HG03175 (cell line): Measurements from ENCODE around the gene ENAH.

Source experiments
- ATAC-seq: cut with Tn5 transposase; IDR thresholded peaks from one replicate; pipeline ENCODE4 v1.9.1; 2021; ENCODE audit warnings: mild to moderate bottlenecking, moderate library complexity; ENCODE audit not compliant: unreplicated experiment

Gene ENAH

DNA sequence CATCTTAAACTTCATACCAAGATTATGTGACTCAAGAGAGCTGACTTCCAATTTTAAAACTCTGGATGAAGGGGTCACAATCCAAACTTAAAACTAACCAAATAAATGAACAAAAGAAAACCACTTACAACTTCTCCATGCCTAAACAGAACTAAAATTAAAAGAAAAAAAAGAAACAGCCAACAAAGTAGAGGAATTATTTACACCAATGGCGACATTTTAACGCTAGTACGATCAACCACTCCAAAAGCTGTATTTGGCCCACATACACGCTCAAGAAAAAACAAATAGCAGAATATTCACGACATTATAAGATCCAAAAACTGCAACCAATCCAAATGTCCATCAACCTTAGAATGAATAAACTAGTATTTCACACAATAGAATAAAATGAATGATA, 42.4 kb downstream of the ENAH start:
- ATAC-seq: no peak

DNA sequence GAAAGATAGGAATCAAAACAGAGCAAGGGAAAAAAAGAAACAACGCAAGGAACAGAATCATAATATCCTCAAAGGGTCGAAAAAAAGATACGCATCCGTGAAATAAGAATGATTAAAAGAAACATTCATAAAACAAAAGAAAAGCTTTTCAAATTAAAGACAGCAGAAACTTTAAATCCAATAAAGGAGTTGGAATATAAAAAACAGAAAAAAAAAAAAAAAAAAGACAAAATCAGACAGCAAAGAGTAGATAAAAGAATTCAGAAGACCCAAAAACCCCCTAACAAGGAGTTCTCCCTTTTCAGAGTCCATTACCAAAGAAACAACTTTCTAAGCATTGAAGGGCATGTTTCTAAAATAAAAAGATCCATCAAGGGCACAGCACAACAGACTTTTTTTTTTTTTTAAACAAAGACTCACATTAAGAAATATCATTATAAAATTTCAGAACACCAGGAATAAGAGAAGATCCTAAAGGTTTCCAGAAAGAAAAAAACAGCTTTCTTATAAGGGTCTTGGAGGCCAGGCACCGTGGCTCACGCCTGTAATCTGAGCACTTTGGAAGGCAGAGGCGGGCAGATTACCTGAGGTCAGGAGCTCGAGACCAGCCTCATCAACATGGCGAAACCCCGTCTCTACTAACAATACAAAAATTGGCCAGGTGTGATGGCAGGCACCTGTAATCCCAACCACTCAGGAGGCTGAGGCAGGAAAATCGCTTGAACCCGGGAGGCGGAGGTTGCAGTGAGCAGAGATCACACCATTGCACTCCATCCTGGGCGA, 44.7 kb downstream of the ENAH start:
- no peak for ATAC-seq

DNA sequence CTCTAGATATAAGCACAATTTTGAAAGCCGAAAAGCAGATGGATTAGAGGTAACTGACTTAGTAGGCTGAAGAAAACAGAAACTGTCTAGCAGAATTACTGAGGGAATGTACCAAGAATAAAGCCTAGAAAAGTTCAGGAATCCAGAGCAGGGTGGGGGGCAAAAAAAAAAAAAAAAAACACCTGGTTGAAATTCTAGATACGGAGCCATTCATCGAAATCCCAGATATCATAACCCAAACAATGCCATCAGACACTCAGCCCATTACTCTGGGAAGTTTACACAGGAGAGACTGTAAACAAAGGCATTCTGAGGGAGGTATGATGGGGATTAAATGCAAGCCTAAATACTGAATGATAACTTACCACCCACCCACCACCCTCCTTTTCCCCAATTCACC, 45.6 kb downstream of the ENAH start:
- ATAC-seq: no peak

DNA sequence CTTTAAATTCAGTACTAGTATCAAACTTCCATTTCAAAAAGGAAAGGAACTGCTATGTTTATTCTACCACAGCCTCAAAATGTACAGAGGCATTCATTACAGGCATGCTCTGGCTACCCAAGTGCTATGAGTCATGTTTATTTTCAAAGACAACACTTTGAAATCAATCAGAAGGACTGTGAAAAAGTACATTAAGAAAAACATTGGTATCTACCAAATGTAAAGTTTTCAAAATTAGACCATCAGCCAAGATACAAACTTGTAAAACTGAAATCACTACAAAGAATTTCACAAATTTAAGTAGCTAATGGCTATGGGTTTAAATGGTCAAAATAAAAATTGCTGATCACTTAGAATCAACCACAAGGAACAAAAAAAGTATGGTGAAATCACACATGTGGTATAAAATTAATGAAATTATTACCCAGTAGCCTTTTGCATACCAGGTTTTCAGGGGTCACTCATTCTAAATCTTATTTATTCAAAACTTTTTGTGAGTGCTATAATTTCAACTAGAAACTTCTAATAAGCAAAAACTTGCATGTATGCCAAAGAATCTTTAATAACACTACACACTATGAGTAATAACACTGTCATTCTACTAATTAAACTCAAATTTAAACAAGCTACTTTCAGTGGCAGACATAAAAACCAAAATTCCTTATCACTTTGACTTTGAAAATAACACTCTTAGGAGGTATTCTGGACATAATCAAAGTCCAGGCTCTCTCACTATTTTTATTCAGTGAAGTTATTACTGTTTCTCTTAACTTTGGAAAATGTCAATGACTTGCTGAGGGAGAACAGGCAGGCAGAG, 49.2 kb downstream of the ENAH start:
- no peak for ATAC-seq

DNA sequence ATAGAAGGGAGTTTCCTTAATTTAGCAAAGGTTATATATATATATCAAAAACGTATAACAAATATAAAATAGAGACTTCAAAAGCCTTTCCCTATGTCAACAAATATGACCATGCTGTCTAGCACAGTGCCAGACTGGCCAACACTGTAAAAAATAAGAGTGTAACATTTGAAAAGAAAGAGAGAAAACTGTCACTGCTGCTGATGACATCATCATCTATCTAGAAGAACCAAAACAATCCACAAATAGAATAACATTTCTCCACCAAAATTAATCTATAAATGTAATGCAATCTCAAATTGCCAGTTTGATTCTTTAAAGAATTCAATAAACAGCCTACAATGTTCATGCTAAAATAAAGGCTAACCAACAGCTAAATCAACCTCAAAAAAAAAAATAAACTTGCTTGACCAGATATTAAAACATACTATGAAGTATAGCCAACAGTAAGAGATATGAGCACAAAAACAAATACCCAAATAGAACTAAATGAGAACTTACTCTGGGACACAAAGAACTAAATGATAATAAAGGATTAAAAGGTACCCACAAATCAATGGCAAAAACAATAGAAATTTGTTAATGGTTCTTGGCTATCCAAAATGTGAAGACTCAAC, 50.2 kb downstream of the ENAH start:
- ATAC-seq: no peak

DNA sequence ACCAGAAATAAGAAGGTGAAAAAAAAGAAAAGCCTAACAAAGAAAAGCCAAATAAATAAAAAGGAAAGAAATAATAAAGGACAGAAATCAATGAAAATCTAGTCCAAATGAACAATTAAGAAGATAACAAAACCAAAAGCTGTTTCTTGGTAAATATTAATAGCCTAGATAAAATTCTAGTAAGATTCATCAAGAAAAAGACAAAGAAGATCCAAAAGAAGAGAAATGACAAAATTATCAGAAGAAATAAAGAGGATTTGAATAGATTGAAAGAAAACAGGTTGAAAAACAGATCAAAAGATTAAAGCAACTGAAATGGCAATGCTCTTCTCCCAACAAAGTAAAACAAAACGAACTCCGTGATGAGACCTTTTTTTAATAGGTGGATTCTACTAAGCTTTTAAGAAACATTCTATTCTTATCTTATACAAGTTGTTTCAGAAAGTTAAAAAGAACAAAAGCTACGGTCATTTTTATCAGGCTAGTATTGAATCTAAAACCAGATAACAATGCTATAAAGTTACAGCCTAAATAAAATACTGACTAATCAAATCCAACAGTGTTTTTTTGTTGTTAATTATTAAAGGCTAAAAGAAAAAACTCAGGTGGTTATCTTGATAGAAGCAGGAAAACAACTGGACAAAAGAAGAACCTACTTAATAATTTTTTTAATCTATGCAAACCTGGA, 50.9 kb downstream of the ENAH start:
- ATAC-seq: no peak

- ATAC-seq: no peak
Observed at GRCh38 chr1:225598847-225599246, 54.1 kb downstream of the ENAH start.

DNA sequence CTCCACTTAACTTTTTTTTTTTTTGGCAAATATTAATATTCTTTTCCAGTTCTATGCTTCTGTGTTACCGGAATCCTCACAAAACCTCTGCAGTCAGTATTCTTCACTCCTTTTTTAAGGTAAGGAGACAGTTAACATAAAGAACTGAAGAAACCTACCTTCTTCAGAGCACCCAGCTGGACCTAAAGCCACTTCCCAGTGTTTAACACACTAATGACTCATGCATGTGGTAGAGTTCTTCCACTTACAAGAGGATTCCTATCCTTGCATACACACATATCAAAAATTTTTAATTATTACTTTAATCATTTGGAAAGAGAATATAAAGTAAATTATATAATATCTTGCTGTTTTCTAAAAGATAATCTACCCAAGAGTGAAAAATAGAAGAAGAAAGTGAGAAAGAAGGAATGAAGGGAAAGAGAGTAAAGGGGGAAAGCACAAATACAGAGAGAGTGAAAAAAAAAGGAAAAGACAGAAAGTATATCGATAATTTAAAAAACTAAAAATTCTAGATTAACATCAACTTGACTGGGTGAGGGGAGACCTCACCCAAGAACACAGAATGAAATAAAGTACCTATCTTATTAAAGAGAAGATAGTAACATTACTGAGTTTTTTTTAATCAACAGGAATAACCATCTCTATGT, 54.9 kb downstream of the ENAH start:
- ATAC-seq: no peak

DNA sequence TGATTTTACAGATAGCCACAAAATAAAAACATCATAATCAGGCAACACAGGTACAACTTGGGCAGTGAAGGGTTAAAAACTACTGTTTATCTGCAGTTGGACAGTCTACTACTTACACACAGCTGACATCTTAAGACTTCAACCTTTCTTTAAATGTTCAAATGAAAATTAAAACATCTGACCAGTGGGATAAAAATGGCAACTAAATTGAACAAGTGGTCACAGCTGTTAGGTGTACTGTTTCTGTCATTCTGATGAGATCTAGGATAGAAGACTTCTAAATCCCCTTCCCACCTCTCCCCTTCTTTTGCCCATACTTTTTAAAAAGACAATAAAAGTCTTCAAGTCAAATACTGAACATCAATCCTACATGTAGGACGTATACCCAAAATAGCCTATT, 56.2 kb downstream of the ENAH start:
- no peak for ATAC-seq

DNA sequence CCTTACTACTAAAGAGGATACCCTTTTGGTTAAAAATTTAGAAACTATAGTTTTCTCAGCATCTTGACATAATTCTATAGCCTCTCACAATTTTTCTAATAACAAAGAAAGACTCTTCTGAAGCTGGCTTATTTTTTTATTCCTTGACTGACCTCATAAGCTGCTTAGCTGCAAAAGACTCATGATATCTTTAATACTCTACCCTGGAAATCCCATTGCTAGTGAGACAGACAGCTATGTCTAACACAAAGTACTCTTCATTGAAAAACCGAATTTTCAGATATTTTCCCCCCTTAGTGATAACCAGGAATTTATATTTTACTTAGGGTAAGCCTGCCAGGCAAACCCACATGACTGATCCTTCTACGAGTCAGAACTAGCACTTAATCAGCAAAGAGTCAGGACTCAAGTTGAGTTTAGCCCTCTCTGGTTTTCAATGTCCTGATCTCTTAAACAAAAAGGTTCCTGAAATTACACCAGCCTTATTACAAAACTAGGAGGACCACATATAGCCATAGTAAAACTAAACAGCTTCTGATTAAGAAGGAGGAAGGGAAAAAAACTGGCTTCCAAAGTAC, 56.9 kb downstream of the ENAH start:
- no peak for ATAC-seq

DNA sequence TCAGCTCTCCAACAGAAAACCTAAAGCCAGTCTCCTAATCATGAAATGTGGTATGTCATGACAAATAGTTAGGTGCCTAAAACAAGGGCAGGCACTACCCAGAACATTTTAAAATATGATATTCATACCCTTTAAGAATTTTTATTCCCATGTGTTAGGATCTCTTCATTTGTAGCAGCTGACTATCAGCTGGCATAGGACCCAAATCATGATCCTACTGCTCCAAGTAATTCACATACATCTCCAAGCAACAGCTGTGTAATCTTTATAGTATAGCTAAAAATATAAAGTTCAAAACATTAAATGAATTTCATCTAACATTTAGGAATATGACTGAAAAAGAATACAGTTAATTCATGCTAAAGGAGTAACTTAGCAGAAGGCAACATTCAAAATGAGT, 57.5 kb downstream of the ENAH start:
- ATAC-seq: no peak

- no peak for ATAC-seq
Observed at GRCh38 chr1:225593414-225593813, 59.5 kb downstream of the ENAH start.

DNA sequence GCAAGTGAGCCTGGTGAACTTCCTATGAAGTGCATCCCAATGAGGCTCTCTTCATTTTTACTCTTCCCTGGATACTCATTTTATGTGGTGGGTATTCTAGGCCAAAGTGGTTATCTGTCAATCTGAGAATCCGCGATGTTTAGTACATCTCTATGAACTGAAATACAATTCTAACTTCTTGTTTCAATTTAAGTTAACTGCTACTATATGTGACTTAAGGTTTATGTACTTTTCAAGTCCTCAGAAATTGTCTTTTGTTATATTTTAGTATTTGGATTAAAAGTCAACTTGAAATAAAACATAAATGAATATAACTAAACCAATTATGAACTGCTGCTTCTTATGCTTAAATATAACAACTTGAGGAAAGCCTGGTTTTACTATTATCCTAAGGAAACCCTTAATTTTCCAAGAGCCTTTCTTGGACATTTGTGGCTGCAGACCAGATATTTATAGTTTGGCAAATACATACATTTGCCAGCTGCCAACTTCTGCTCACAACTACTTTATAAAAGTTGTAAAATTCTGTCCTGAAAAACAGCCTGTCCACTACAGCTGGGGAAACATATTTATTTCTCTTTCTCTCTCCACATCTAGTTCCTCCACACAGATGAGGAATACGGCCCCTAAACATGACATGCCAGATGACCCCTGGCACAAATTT, 60.4 kb downstream of the ENAH start:
- ATAC-seq: no peak

GRCh38 chr1:225587310-225587709, 65.6 kb downstream of the ENAH start:
- ATAC-seq: no peak

GRCh38 chr1:225581186-225581585, 71.7 kb downstream of the ENAH start:
- no peak for ATAC-seq

GRCh38 chr1:225580238-225581099, 72.5 kb downstream of the ENAH start:
- no peak for ATAC-seq

DNA sequence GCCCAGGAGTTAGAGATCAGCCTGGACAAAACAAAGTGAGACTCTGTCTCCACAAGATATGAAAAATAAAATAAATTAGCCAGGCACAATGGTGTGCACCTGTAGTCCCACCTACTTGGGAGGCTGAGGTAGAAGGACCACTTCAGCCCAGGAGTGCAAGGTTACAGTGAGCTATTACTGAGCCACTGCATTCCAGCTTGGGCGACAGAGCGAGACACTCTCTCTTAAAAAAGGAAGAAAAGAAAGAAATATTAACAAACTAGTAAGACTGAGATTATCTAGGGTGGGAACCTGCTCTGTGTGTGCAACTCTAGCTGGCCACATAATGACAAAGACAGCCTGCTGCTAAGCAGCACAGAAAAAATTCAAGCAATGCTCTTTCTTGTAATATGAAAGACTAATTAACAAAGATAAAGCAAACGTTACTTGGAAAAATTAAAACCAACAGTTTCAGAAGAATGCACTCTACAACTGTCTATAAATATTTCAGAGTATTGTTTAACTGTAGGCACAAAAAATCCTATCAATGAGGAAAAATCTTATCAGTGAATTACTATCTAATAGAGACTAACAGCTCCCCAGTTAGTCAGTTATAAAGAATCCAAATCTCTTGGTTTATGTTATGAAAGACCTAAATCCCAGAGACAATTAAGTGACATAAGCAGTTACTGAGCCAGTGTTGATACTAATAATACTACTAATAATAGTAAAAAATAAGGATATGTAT, 74.5 kb downstream of the ENAH start:
- no peak for ATAC-seq

- no peak for ATAC-seq
Observed at GRCh38 chr1:225577241-225577640, 75.7 kb downstream of the ENAH start.
